Stimulated activated CD8-positive, alpha-beta memory T cell treated with anti-CD3 and anti-CD28 coated beads, Interleukin-4, amount 100 ng/mL, for 48 hours (primary cell): ENCODE measurements around the gene HOXA5.

Experiments used
- DNase-seq: peaks from one replicate; pipeline ENCODE4 v3.0.0-alpha.2; 2020

The HOXA5 gene

DNA sequence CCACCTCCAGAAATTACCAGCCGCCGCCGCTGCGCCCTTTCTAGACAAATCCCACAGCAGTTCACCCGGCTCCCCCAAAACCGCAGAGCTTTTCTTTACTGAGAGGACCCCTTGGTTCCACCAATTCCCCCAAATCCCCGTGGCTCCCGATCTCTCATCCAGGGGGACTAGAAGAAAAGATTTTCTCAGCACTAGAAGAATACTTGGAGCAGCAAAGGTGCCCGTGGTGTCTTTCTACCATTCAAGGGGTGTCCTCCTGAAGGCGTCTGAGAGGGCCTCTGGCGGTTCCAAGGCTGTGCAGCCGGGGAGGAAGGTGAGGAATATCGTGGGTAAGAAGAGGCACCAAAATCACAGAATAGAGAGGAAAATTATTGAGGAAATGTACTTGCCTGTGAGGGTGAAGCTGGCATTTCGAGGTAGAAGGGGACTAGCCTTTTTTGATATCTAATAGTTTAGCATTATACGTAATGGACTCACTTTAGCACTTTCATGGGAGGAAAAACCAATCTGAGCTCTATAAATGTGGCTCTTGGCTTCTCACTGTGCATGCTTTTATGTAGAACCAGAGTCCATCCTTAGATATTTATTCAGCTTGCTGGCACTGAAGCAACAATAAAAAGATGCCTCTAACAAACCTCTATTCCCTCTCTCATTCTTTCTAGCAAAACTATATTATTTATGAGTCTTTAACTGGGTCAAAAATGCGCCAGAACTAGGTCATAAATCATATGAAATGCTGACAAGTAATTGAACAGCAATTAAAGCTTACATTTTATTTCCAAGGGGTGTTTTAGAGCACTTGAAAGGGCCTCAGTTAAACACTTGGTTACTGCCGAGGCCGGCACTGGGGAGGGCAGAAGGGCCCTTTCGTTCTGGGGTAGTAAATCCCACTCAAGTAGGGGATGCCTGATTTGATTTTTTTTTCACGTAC lies 27.2 kb downstream of the HOXA5 start:
- no peak for DNase-seq

DNA sequence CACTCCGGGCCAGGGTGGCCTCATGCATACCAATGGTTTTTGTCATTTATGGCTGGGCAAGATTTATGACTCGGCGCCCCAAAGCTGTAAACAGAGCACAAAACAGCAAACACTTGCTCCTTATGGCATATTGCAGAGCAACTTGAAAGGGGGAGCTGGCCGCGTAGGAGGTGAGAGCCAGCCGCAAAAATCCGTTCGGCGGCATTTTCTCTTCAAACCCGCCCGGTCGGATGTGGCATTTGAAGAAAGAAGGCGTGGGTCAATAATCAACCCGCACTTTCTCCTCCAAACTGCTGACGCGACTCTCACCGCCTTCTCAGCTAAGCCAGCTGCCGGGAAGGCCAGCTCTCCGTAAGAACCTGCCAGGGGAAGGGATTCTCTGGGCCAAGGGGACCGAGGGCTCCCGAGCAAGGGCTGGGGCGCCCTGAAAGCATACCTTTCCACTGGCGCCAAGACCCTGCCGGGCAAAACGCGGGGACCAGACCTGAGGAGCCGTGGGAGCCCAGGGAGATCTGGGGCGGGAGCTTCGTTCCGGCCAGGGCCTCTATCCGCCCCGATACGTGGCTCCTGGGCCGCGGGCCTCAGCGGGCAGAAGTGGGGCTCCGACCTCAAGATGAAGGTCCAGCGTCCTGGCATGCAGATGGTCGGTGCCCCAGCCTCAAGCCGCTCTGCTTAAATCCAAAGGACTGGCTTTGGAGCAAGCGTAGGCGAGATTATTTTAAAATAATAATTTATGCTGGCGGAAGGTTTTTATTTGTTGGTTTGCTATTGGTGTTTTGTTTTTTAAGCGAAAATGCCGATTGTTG lies 28.1 kb downstream of the HOXA5 start:
- DNase-seq, result no peak

DNA sequence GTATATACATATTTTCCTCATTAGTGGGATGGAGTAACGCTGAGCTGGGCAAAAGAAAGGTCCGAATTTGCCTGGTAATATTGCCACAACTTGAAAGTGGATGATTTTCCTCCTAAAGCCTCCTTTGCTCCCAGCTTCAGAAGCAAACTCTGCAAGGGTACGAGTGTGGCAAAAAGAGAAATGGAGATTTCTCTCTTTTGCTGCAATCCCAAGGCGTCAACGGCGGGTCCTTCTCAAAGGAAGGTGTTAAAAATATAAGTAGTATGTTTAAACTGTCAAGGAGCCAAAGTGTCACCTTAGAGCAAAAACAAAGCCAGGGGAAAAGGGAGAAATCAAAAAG lies 28.6 kb downstream of the HOXA5 start:
- DNase-seq, result no peak

- no peak for DNase-seq
These were observed 29.3 kb downstream of the HOXA5 start for GRCh38 chr7:27113991-27114769.

DNA sequence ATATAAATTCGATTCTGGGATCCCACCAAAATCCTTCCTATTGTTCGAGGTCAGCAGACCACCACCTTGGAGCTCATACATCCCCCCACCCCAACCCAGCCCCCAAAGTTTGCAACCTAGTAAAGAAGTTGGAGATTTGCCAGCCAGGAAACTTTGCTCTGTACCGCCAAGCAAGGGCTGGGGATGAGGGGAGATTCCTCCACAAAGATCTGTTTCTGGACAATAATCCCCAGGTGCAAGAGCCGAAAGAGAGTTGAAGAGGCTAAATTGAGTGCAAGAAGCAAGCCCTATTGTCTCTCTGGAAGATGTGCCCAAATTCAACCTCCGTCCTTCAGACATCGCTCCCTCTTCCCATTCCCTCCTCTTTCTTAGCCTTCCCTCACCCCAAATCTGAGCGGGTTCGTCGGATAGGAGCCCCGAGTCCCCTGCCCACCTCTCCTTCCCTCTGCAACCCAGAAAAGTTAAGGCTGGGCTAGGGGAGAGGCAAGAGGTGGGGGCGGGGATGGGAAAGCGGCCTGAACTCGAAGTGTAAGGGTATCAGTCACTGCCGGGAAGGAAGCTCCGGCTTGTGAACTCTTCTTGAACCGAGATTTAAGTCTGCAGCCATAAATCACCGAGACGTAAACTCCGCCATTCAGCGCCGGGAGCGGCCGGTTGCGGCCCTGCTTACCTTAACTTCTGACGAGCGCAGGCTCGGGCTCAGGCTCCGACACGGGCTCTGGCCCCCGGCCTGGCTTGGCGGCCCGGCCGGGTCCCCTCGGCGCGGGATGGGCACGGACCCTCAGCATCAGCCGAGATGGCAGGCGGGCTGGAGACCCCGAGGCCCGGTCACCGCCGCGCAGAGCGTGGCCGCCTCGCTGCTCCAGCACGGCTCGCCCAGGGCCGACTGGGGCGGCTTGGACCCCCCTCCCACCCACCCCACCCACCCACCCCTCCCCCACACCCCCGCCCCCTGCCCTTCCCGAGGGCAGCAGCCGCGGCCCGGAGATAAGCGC lies 30.2 kb downstream of the HOXA5 start:
- no peak for DNase-seq

DNA sequence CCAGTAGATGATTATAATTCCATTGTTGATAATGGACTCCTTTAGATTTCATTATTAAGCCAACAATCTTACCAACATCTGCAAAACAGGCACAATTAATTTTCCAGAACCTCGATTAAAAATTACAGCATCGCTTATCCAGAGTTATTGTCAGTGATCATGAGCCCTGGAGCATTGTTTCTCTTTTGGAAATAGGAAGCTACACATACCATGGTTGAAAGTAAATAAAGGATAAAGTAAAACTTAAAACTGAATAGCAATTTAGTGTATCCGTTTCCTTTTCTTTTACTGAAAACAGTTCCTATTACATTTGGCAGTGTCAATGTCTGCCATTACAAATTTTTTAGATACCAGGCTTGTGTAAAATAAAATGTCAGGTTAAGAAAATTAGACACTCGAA lies 31.1 kb downstream of the HOXA5 start:
- no peak for DNase-seq

GRCh38 chr7:27111751-27112277 lies 31.7 kb downstream of the HOXA5 start:
- no peak for DNase-seq

DNA sequence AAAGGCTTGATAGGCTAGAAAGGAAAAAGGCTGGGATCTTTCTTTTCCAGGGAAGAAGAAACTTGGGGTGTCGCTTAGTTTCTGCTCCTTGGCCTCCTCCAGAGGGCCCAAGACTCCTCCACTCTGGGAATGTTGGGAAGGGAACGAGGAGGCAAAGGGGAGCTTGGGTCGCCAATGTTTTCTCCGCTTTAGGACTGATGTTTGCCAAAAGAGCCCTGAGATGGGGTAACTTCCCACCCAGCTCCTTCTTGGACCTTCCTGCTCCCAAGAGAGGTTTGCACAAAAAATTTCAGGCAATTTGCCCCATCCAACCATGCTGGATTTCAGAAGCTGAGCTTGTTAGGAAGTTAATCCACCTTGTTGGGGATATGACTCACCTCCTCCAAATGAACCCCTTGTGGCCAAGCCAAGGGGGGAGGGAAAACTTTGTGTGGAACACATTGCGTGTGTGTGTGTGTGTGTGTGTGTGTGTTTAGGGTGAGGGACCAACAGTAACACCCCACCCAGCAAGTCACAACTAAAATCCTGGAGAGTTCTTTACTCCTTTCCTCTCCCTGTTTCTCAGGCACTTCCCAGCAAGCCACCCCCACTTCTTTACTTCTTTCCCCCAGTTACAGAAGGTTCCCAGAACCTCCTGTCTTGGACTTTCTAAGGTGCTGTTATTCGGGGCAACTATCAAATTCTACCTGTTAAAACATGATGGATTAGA lies 32.3 kb downstream of the HOXA5 start:
- no peak for DNase-seq

DNA sequence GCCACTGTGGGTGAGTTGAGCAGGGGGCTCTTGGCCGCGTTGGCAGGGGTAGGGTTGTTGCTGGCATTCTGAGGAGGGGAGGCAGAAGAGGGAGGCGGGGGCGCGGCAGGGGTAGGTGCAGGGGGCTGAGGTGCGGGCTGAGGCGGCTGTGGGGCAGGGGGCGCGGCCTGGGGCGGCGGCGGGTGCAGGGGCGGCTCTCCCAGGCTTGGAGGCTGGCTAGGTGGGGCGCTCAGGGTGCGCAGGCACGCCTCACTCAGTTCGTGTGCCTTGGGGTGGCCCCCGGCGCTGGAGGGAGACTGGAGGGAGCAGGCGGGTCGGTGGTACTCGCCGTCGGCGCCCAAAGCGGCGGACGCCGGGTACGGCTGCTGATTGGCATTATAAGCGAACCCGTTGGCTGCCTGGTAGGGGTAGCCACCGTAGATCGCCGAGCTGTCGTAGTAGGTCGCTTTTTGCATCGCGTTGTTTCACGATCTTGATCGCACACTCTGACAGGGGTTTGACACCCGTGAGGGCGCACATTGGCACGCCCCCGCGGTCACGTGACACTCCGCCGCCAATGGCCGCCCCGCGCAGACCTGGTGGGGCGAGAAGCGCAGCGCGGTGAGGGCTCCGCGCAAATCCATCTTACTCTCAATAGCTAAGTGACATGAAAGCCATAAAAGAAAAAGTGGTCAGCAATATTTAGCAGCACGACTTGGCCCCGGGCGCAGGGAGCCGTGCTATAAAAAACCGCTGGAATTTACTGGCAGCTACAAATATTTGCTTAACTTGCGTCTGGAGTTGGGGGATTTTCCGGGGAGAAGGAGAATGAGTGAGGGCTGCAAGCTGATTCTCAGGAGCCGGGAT lies 33.1 kb downstream of the HOXA5 start:
- no peak for DNase-seq

- DNase-seq, result no peak
These were observed 33.9 kb downstream of the HOXA5 start for GRCh38 chr7:27109466-27110185.

- no peak for DNase-seq
These were observed 34.9 kb downstream of the HOXA5 start for GRCh38 chr7:27108390-27109127.

DNA sequence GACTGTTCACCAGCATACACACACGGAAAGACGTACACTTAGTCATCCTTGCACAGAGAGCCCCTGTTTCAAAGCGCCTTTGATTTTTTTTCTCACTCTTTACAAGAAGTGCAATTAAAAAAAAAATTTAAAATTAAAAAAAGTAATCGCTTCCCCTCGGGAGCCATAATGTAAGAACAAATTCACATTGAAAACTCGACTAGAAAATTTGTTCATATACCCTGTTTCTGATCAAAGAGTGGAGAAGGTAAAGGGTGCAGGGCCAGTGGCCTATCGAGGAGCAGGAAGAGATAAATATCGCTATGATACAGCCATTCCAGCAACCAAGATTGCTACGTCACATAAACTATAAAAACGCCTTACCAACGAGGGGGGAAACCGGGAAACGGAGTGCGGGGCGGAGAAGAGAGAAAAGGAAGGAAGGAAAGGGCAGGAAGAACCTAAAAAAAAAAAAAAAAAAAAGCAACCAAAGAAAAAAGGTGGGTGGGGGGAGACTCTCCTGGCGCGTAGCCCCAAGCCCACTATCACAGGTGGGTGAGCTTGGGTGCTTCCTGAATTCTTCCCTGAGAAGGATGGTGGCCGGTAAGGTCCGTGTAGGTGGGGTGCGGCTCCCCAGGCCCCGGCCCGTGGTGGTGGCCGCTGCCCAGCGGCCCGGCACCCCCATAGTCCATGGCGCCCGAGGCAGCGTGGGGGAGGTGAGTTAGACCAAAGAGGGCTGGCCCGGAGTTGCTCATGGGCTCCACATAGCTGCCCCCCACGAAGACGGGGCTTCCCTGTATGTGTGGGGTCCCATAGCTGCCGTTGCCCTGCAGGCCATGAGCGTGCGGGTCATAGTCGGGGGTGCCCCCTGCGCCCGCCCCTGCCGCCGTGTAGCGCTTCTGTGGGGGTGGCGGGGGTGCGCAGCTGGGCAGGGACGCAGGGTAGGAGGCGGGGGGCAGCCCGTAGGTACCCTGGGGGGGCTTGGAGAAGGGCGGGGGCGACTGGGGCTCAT lies 35.8 kb downstream of the HOXA5 start:
- DNase-seq, result no peak

DNA sequence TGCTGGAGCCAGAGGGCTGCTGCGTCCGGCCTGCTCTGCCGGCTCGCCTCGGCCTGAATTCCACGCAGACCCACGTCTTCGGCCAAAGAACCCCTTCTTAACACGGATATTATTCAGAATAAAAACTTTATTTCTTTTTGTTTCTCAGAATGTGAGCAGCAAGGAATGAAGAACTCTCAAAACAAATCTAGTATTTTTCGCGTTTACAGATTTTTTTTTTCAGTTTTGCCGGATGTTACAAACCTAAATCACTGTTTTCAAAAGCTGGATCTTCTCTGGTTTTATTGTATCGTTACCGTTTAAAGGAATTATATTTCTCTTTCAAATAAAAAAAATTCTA lies 36.6 kb downstream of the HOXA5 start:
- DNase-seq, result no peak

GRCh38 chr7:27106181-27106900 lies 37.1 kb downstream of the HOXA5 start:
- DNase-seq, result no peak

GRCh38 chr7:27105301-27106031 lies 38.0 kb downstream of the HOXA5 start:
- no peak for DNase-seq
